Measurements from ENCODE around the gene FARSA. TPM values are rescaled to one million over a fixed set of nuclear protein-coding genes. Genes with fewer than 3 reads are reported as not detected.

Gene FARSA
- total and polyA plus RNA-seq, 2 of the 8 experiments (the other 6 are each of a cell fraction or from before 2014, with no cell fraction given), result 61.0 to 103 TPM

- TF ChIP-seq PHF8 (conservative IDR thresholded peaks at IDR 0.05; ENCODE audit: low read depth, low read length), result 0 out of 2 replicates have a peak, but pooled peaks have one; percentile 59
- TF ChIP-seq SP2 (IDR thresholded peaks at IDR 0.05; ENCODE audit: low read length), result no peak
- no peak for TF ChIP-seq CHD2 (IDR thresholded peaks at IDR 0.05; ENCODE audit: low read length)
- TF ChIP-seq ASH2L (IDR thresholded peaks at IDR 0.05; ENCODE audit: low read length), result no peak
- TF ChIP-seq HDAC6 (IDR thresholded peaks at IDR 0.05; ENCODE audit: low read depth, low read length), result no peak
- no peak for TF ChIP-seq NANOG (IDR thresholded peaks at IDR 0.05; ENCODE audit: insufficient read depth, low read depth, low read length, poor library complexity, severe bottlenecking)
- no peak for TF ChIP-seq CBX8 (IDR thresholded peaks at IDR 0.05; ENCODE audit: borderline replicate concordance, low read depth, low read length)
- TF ChIP-seq RAD21 (IDR thresholded peaks at IDR 0.05 in 1 of 2, conservative IDR thresholded peaks at IDR 0.05 in 1 of 2; ENCODE audit: low read depth in 2 of 2, low read length in 2 of 2), result no peak
- TF ChIP-seq SP1 (IDR thresholded peaks at IDR 0.05; ENCODE audit: low read depth, low read length), result no peak
- no peak for TF ChIP-seq RNF2 (IDR thresholded peaks at IDR 0.05; ENCODE audit: borderline replicate concordance, low read depth, low read length, missing control alignments, poor library complexity, severe bottlenecking)
- no peak for TF ChIP-seq ATF2 (IDR thresholded peaks at IDR 0.05; ENCODE audit: low read length)
- 0 out of 2 replicates have a peak, but pooled peaks have one; percentile 18 for TF ChIP-seq RBBP5 (IDR thresholded peaks at IDR 0.05; ENCODE audit: borderline replicate concordance, low read depth, low read length)
- peak; percentile 77 for TF ChIP-seq KDM4A (IDR thresholded peaks at IDR 0.05; ENCODE audit: low read depth, low read length, severe bottlenecking)
Observed at GRCh38 chr19:12885749-12886650, 47.5 kb downstream of the FARSA start (continued).
